NCI-H2081 (cell line): ENCODE measurements around the gene KLHDC7A.
"Not testable (repeated sequence)": the region's sequence is repeated elsewhere in the genome, so short reads cannot be mapped to it uniquely, and the experiment has no call there.

Experiments
- DNase-seq, 2 experiments: peaks; one replicate each; lab custom pipeline; 2025; lab: John Stamatoyannopoulos, UW

KLHDC7A gene

DNA sequence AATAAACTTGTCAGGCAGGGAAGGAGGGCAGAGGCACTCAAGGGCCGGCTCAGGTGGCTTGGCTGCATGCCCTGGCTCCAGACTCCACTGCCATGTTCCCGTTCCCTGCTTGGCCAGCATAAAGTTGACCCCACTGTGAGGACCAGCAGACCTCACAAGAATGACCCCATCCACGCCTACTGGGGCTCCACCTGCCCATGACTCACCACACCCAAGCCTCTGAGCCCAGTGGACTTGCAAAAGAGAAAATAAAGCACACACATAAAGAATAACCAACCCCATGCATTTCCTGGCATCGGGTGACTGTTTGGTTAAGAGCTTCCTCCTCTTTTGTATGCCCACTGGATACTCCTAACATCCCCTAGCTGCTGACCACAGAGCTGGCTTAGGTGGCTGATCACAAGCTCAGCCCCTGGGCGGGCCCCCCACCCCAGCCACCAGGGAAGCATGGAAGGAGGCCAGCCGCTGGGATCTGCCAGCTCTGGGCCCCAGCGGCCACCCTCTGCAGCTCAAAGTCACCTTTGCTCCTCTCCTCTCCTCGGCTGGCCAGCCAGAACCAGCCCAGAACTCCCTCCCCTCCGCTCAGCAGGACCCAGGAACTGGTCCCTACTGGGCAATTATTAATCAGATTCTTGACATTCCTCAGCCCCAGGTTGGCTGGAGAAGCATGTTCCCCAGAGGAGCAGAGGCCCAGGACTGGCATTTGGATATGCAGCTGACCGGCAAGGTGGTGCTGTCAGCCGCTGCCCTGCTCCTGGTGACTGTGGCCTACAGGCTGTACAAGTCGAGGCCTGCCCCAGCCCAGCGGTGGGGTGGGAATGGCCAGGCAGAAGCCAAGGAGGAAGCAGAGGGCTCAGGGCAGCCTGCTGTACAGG lies at the start of gene KLHDC7A:
Gene KLHDC7A (plus strand): TSS at position 616 of the 875 bp plus-strand sequence. CDS start 52 bp downstream, at position 668.
- DNase-seq = no peak

DNA sequence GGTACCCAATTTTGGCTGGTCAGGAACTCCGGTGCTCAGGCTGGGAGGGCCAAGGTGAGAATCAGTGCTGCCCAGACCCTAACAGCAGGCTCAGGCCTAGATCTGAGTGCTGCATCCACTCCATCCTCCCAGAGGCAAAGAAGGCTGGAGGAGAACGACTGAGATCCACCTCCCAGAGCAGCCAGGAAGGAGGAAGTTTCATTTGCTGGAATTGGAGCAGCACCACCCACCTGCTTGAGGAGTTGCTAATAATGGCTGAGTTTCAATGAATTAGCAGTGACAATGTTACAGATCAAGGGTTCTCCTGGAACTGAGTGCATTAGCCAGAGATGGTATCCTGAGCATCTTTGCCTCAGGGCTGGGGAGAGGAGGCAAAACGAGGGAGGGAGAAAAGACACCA lies 46.7 kb upstream of the KLHDC7A start:
- no peak for DNase-seq

DNA sequence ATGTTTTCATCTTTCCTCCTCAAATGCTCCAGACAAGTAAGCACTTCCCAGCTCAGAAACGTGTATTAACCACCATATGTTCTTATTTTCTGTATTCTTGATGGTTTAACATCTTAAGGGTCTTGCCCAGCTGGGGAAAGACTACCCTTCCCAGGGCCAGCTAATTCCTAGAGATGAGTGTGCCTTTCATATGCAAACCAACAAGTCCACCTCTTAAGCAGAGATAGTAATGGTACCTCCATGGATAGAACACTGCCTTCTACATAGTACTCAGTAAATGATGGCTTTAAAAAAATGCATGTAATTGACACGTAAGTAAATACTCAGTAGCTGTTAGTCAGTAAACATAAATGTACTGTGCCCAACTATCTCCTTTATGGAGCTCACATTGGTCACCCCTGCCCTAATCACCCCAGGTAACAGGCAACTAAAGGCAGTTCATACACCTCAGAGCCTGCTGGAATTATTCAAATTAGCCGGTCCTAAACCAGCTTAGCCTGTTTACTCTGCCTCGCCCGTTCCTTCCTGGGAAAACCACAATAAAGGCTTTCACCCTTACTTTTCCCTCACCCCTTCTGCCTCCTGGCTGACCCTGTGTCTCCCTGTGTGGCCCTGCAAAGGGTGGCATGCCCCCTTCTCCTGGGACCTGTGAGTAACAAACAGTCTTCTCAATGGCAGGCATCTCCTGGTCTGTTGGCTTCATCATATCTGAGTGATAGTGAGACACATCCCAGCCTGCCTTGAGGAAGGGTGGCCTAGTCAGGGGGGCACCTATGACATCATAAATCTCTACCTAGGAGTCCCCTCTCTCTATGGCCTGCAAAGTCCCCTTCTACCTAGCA lies 40.1 kb upstream of the KLHDC7A start:
- no peak for DNase-seq

DNA sequence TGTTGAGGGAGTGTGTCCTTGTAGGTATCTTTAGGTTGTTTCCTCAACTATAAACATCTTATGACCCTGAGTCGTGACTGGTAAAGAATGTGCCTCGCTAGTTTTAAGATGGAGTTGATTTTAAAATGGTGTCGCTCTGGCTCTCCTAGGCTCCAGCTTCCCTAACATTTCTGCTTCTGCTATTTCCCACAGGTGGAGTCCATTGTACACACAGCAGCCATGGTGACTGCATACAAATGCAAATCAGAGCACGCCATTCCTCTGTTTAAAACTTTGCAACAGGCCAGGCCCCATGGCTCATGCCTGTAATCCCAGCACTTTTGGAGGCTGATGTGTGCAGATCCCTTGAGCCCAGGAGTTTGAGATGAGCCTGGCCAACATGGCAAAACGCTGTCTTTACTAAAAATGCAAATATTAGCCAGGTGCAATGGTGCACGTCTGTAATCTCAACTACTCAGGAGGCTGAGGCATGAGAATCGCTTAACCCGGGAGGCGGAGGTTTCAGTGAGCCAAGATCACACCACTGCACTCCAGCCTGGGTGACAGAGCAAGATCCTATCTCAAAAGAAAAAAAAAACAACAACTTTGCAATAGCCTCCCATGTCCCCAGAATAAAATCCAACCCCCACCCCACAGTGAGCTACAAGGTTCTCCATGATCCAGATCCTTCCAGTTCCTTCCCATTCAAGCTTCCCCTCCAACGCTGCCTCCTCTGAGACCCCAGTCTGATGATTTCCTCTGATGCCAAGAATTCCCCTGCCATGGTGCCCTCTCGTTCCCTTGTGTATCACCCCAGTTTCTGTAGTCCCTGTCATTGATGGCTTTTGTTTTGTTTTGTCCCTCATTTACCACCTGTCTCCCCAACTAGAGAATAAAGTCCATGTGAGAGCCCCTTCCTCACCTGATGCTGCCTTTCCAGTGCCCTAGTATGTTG lies 36.9 kb upstream of the KLHDC7A start:
- no peak for DNase-seq

DNA sequence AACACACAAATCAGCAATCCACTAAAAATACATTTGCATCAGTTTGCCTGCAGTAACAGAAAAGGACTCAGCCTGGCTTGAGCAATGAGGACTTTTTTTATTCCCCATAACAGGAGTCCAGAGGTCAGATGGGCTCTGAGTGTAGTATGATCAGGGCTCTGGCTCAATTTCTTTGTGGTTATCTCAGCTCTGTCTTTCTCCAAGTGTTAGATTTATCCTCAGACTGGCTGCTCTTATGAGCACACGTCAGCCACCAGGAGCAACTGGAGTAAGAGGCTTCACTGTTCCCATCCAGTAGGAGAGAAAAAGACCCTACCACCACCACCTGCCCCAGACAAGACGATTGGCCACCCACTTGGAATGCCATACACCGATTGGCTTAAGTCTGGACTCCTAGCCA lies 36.2 kb upstream of the KLHDC7A start:
- no peak for DNase-seq

DNA sequence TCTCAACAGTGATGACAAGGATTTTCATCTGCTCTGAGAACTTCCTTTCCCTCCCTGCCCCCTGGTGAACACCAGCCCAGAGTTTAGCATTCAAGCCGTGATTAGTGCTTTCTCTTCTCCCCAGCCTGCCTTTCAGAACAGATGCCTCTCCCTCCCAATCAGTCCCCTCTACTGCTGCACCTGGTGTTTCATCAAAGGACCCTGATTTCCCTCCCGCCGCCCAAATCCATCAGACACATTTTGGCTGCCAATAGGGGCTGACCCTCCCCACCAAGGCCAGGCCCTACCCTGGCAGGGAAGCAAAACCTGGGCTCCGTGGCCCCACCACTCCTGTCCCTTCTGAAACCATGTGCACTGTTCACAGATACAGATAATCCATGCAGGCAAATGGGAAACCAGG lies 34.0 kb upstream of the KLHDC7A start:
- no peak for DNase-seq

DNA sequence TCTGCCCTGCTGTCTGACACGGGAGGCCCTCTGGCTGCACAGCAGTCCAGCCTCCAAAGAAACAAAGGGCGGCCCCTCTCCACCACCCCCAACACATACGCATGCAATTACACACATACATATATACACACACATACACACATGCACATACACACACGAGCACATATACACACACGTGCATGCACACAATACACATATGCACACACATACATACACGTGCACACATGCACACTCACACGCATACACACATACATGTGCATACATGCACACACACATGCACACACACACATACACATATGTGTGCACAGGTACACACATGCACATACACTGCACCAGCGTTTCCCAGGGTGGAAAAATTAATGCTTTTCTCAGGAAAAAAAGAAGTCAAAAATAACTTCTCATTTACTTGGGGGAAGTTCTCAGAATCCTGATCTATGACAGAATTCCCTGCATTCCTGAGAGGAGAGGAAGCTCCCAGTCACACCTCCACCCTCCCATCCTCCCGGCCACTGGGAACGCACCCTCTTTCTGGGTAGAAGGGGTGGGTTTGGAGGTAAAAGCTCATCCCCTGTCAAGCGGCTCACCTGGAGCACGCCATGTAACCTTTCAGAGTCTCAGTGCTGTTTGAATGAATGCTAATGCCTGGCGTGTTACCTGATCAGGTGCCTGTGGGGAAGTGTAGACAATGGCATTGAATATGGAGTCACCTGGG lies 33.1 kb upstream of the KLHDC7A start:
- no peak for DNase-seq

DNA sequence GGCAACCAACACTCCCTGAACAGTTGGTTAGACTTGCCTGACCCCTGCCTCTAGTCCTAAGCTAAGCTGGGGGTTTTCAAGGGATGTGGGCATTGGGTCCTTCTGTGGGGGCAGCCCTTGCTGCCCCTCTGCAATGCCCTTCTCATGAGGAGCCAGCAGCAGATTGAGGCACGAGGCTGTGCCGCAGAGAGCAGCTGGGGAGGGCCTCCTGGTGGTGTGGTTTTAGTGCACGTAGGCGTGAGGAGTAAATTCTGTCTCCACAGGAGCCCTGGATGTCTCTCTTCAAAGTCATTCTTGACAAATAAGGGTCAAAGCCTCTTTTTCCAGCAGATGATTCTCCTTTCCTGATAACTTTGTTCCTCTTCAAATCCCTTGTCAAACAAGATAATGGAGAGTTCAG lies 31.8 kb upstream of the KLHDC7A start:
- no peak for DNase-seq

DNA sequence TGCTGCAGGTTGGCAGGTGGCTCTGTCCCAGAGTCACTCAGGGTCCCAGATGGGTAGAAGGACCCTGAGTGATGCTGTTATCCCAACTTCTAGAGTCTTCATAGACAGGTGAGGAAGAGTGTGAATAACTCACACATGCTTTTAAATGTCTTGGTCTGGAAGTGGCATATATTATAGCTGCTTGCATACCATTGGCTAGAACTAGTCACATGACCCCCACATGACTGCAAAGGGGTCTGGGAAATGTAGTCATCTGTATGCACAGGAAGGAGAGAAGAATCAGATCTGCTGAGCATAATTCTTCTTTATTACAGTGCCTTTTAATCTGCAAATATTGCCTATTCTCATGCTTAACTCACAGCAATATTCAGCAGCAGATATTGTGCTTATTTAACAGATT lies 28.2 kb upstream of the KLHDC7A start:
- no peak for DNase-seq

DNA sequence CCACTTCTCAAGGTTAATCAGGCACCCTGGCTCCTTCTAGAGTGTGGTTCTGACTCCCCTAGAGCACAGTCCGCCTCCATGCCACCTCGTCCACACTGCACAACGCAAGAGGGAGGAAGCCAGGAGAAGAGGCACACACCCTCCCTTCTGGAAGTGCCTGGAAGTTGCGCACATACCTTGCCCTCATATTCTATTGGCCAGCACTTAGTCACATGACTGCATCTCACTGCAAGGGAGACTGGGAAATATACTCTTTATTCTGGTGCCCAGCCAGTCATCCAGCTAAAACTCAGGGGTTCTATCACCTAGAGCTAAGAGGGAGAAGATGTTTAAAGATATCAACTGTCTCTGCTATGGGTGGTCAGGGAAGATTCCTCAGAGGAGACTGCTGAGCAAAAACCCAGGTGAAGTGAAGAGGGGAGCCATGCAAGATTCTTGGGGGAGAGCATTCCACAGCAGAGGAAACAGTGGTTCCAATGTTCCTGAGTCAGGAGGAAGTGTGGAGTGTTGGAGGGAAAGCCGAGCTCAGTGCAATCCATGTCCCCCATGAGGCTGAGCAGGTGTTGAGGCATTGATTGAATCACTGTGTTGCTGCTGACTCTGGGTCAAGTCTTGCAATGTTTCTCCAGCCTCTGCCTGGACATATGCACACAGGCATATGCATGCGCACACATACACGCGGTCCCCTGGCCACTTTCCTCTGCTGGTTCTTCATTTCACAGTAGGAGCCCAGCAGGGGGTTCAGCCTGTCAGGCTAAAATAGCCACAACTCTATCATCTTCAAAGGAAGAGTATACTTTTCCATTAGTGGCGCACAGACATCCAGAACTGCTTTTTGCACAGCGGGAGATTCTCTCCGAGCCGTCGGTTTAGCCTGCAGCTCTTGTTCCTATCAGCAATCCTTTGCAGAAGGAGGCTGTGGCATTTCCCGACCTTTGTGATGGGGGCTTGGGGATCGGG lies 22.3 kb upstream of the KLHDC7A start:
- no peak for DNase-seq

DNA sequence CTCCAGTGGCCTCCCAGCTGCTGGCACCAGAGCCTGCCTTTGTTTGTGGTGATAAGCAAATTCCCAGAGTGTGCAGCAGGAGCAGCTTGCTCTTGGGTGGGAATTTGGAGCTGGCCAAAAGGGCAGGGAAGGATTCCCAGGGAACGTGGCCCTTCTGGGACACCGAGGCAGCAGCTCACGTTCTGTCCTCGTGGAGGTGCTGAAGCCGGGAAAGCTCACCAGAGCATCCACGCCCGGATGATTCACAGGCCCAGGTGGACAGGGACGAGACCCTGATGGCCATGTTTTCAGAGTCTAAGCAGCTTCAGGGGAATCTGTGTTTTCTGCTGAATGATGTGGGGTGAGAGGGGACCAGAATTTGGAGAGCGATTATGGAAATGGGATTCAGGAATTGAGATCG lies 19.1 kb upstream of the KLHDC7A start:
- no peak for DNase-seq

DNA sequence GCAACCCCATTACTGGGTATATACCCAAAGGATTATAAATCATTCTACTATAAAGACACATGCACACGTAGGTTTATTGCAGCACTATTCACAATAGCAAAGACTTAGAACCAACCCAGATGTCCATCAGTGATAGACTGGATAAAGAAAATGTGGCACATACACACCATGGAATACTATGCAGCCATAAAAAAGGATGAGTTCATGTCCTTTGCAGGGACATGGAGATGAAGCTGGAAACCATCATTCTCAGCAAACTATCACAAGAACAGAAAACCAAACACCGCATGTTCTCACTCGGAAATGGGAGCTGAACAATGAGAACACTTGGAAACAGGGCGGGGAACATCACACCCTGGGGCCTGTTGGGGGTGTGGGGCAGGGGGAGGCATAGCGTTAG lies 18.2 kb upstream of the KLHDC7A start:
- not testable (repeated sequence) for DNase-seq

DNA sequence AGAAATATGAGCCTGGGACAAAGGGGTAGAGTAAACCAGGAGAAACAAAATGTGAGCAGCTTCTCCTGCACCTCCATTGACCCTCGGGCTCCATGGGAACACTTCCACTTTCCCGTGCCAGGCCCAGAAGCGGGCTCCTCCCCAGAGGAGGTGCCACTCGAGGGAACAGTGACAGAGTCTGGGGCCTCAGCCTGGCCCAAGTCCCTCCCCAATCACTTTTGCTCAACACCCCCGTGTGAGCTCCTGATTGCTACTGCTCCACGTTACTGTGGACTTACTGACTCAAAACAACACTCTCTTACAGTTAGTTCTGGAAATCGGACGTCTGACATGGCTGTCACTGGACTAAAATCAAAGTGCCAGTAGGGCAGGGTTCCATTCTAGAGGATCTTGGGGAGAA lies 17.7 kb upstream of the KLHDC7A start:
- no peak for DNase-seq

DNA sequence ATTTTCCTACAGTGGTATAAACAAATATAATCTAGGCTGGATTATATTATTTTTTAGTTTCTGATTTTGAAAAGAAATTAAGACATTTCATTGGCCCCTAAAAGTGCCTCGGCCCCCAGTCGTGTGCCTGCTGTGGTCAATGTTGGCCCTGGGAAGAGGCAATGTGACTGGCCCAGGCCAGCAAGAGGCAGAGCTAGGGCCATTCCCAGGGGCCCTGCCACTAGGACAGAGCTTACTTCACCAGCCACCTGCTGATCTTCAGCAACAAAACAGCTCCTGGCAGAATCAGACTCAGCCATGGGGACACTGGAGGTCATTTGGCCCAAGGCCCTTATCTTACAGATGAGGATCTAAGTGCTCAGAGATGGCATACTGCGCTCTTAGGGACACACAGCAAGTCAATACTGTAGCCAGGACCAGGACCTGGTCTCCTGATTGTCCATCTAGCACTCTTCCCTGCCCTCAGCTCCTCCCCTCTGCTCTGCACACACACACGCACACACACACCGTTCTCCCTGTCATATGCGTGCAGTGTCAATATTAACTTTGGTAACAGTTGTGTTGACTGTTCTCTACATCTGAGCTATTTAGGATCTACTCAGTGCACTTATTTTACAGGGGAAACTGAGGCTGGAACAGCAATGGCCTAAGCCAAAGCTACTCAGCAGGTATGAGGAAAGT lies 16.6 kb upstream of the KLHDC7A start:
- no peak for DNase-seq

DNA sequence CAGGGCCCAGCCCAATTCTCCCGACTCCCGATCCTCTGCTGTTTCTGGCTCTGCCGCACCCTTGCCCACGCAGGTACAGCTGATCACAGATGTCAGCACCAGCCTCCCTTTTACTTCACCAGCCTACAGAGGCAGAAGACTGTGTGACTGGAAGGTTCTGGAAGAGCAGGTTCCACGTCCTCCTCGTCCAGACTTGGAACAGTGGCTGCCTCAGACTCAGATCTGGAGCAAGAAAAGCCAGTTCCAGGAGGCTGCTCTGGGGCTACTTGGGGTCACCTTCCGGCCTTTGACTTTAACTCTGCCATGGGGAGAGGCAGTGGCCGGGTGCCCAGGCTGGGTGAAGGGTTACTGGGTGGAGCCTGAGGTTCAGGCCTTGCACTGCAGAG lies 16.1 kb upstream of the KLHDC7A start:
- no peak for DNase-seq

DNA sequence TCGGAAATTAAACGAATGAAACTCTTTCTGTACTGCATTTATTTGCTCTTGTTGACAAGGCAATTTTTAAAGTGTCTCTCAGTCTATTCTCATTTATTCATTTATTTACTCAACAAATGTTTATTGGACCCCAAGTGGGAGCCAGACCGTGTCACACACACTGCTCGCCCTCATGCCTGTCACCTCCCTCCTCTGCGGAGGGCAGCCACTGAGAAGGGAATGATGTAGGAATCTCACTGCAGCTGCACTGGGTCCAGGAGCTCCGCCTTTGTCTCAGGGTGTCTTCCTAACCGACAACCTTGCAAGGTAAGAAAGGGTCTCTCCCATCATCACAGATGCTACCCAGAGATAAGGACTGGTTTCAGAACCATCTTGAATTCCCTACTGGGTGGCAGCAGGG lies 14.1 kb upstream of the KLHDC7A start:
- DNase-seq = no peak

DNA sequence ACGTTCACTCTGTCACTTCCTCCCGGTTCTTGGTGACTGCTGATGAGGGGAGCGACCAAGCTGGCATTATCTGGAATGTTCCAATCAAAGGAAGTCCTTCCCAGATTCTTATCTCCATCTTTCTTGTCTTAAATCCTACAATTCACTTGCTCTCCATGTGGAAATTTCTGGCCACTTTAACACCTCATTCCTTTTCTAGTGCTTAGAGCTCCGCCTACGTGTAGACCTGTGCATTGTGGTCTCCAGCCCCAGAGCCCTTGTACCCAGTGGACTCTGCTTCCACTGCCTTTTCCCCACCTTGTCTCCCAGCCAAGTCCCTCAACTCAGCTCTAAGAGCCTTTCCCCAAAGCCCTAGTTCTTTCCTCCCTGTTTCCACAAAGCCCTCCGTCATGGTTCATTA lies 12.2 kb upstream of the KLHDC7A start:
- no peak for DNase-seq

DNA sequence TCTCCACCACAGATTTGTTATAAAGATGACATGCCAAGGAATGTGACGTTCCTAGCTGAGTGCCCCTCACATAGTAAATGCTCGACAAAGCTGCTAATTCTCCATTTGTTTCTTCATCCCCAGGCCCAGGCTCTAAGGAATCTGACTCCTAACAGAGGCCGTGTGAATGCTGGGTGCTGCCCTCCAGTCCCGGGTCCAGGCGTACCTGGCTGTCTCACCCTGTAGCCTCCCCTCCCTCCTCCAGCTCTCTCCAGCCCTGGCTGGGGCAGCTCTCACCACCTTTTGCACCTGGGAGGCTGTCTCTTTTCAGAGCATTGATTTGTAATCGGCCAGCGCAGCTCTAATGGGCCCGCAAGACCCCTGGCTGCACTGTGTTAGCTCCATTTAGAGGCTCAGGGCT lies 11.2 kb upstream of the KLHDC7A start:
- no peak for DNase-seq

DNA sequence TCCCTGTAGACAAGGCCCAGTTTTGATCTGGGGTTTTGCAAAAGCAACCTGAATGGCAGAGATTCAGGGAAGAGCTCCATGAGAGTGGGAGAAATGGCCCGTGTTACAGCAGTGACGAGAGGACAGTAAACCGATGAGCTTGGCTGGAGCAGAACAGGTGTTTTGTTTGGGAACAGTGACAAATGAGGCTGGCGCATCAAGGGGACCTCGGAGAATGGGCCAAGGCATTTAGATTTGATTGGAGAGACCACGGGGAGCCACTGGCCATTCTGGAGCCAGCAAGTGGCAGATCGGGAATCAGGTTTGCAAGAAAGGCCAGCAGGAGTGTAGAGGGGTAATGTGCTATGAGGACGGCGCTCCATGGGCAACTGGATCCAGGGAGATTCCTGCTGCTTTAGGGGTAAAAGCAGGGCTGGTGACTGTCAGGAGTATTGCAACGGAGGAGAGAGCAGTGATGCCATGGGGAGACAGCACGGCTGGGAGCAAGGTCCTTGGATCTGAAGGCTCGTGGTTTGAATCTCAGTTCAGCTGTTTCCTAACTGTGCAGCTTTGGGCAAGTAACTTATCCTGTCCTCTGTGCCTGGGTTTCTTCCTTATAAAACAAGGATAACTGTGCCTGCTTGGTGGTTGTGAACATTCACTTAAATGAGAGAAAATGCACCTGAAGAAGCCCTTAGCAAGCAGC lies 9.9 kb upstream of the KLHDC7A start:
- DNase-seq = no peak
